GM10266 (cell line): ENCODE data around the gene IRF2.
A peak's percentile ranks its signal among the peaks of the same experiment; 100 is the strongest.

Experiments used
- DNase-seq: peaks from one replicate; pipeline ENCODE4 v3.0.0; 2012; ENCODE audit errors: extremely low spot score
- CTCF ChIP-seq: IDR thresholded peaks from 2 replicates; pipeline ENCODE4 v1.5.1; 2012; ENCODE audit warnings: mild to moderate bottlenecking, low read depth; ENCODE audit not compliant: control insufficient read depth, insufficient read depth; ENCODE audit errors: missing control alignments

The IRF2 gene

DNA sequence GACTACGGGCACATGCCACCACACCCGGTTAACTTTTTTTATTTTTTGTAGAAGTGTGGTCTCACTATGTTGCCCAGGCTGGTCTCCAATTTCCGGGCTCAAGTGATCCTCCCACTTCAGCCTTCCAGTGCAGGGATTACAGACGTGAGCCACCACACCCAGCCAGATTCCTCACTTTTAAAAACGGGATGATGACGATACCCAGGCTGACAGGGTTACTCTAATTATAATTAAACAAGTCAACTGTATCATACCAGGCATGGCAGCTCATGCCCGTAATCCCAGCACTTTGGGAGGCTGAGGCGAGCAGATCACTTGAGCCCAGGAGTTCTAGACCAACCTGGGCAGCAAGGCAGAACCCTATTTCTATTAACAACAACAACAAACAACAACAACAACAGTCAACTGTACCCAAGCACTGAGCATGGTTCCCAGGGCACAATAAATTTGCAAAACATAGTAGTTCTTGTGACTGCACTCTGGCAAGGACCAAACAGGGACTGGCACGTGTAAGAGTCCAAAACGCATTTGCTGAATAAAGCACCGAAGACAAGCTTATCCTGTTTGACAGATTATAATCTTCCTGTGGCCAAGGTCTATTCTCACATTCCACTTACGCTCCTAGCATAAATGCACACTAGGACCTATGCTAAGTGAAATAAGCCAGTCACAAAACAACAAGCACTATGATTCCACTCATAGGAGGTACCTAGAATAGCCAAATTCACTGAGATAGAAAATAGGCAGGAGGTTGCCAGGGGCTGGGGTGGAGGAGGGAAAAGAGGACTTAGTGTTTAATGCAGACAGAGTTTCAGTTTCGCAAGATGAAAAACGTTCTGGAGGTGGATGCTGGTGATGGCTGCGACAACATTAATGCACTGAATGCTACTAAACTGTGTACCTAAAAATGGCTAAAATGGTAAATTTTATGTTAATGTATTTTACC, 77.5 kb downstream of the IRF2 start:
- no peak for TF ChIP-seq CTCF
- no peak for DNase-seq

- DNase-seq = peak; percentile 44
- TF ChIP-seq CTCF = no peak
Observed at GRCh38 chr4:184395971-184396391, 78.4 kb downstream of the IRF2 start.

DNA sequence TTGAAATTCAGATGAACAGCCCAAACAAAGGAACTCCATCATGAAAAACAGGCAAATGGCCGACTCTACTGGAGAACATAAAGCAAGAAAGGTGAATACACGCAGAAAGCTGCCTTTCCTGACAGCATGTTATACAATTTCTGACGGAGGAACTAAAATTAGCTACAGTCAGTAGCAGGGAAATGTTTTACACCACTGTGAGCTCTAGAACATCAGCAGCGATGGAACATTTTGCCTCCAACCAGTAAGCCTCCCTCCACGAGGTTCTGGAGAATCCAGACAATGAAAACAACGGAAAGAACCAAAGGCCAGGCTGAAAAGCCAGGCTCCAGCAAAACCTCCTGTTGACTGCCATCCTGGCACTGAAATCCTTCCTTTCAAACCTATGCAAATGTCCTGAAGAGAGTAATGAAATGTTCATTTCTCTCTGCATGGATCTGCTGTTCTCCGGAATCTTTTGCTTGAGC, 78.9 kb downstream of the IRF2 start:
- DNase-seq = no peak
- TF ChIP-seq CTCF = no peak

GRCh38 chr4:184392748-184393559, 81.4 kb downstream of the IRF2 start:
- TF ChIP-seq CTCF = no peak
- DNase-seq = no peak

DNA sequence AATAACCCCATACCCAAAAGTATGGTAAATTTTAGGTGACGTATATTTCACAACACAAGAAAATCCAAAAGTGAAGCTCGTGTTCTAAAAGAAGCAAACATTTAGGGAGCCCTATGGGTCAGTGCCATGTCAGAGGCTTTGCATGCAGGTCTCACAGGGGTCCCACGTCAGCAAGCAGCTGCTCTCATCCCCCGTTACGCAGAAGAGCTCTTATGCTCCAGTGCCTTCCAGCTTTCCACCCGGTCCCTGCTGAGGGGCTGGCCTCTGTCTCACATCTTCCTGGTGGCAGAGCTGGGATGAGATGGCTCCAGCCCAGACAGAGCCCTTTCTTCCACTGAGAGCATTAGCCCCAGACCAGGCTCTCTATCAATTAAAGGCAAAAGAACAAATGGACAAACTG, 82.0 kb downstream of the IRF2 start:
- no peak for DNase-seq
- no peak for TF ChIP-seq CTCF

GRCh38 chr4:184389978-184390900, 84.1 kb downstream of the IRF2 start:
- DNase-seq = no peak
- no peak for TF ChIP-seq CTCF
